Neutrophil (primary cell): Measurements from ENCODE around the gene SLC16A7.

Experiments used
- H3K27ac ChIP-seq: fragments of 200-600 bp; sonication (generic); 2 replicates; pipeline ENCODE4 v1.5.1; 2016; ENCODE audit warnings: mild to moderate bottlenecking, moderate library complexity
- H3K27me3 ChIP-seq: fragments of 200-600 bp; sonication (generic); 2 replicates; pipeline ENCODE4 v1.6.0; 2016; ENCODE audit warnings: mild to moderate bottlenecking
- H3K36me3 ChIP-seq: fragments of 200-600 bp; sonication (generic); 2 replicates; pipeline ENCODE4 v1.5.1; 2017
- H3K4me1 ChIP-seq, 2 experiments: fragments of 200-600 bp in 1 of 2; sonication (generic) in 1 of 2; 1 replicate in 1 of 2; 2 replicates in 1 of 2; pipeline versions ENCODE4 v1.5.1 to v1.6.1; 2013 to 2016; ENCODE audit warnings: low read depth in 1 of 2, low read length in 1 of 2, mild to moderate bottlenecking in 1 of 2, moderate library complexity in 1 of 2; ENCODE audit not compliant: control insufficient read depth in 1 of 2, insufficient read depth in 1 of 2
- H3K4me3 ChIP-seq, 2 experiments: fragments of 200-600 bp in 1 of 2; sonication (generic) in 1 of 2; 1 replicate in 1 of 2; 2 replicates in 1 of 2; pipeline ENCODE4 v1.5.1; 2013 to 2016; ENCODE audit warnings: low read depth in 1 of 2, low read length in 1 of 2, mild to moderate bottlenecking in 1 of 2, moderate library complexity in 1 of 2
- H3K9me3 ChIP-seq: fragments of 200-600 bp; sonication (generic); 2 replicates; pipeline ENCODE4 v1.5.1; 2016
- TF ChIP-seq, protein P1 (sequence below): fragments of 200-600 bp; sonication (generic); IDR thresholded peaks from 2 replicates; pipeline ENCODE4 v1.5.1; 2016; ENCODE audit warnings: antibody characterized with exemption

The SLC16A7 gene

DNA sequence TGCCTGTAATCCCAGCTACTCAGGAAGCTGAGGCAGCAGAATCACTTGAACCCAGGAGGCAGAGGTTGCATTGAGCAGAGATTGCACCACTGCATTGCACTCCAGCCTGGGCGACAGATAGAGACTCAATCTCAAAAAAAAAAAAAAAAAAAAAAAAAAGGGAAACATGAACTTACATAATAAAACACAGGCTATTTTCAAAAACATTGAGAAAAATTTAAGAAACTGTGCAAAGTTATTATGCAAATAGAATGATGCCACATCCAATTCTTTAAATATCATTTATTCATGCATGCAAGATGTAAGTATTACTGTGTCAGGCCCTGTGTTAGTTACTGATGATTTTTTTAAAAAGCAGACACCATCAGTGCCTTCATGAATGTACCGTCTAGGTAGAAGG is 20.0 kb upstream of the SLC16A7 start:
- Histone ChIP-seq H3K27me3 (no peaks in the 10 kb centered on the region), H3K4me1 (peaks cover 5 to 35% of the 10 kb centered on the region in 2 experiments), H3K9me3 (no peaks in the 10 kb centered on the region), H3K4me3 (no peak overlapping the region), H3K36me3 (no peaks in the 10 kb centered on the region), H3K27ac (no peak overlapping the region)
- TF ChIP-seq, protein P1, sequence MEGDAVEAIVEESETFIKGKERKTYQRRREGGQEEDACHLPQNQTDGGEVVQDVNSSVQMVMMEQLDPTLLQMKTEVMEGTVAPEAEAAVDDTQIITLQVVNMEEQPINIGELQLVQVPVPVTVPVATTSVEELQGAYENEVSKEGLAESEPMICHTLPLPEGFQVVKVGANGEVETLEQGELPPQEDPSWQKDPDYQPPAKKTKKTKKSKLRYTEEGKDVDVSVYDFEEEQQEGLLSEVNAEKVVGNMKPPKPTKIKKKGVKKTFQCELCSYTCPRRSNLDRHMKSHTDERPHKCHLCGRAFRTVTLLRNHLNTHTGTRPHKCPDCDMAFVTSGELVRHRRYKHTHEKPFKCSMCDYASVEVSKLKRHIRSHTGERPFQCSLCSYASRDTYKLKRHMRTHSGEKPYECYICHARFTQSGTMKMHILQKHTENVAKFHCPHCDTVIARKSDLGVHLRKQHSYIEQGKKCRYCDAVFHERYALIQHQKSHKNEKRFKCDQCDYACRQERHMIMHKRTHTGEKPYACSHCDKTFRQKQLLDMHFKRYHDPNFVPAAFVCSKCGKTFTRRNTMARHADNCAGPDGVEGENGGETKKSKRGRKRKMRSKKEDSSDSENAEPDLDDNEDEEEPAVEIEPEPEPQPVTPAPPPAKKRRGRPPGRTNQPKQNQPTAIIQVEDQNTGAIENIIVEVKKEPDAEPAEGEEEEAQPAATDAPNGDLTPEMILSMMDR: no peak

DNA sequence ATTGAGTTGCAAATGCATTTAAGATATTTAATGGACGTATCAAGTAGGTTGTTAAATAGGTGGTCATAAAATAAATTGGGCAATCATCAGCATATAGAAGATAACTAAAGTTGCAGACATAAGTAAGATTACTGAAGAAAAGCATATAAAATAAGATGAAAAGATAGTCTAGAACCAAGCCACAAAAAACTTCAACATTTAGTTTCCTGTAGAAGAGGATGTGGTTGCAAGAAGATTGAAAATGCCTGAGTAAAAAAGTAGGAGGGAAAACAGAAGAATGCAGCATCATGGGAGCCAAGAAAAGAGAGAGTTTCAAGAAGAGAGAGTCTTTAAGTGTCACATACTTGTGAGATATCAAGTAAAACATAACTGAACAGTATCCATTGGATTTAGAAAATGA is 17.6 kb upstream of the SLC16A7 start:
- Histone ChIP-seq H3K4me3 (no peak overlapping the region), H3K27ac (no peak overlapping the region), H3K36me3 (no peaks in the 10 kb centered on the region), H3K27me3 (no peaks in the 10 kb centered on the region), H3K9me3 (no peaks in the 10 kb centered on the region), H3K4me1 (peaks cover 5 to 35% of the 10 kb centered on the region in 2 experiments)
- TF ChIP-seq, protein P1: no peak

DNA sequence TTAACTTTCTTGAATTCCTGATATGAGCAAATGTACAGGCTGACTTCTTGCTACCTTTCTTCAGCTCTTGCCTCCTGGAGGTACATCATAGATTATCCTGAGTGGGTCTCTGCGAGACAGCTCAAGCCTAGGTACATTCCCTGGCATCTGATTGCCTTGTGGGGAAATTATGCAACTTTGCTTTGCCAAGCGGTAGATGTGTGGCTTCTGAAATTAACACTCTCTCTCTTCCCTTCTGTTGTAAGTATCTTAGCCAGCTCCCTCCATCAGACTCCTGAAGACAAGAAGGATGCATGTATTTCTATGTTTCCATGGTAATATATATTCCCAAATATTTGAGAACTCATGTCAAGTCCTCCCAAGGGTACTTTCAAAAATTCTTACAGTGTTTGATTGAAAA is 16.2 kb upstream of the SLC16A7 start:
- Histone ChIP-seq H3K9me3 (no peaks in the 10 kb centered on the region), H3K4me1 (peaks cover 5 to 35% of the 10 kb centered on the region in 2 experiments), H3K36me3 (no peaks in the 10 kb centered on the region), H3K27me3 (no peaks in the 10 kb centered on the region), H3K27ac (no peak overlapping the region), H3K4me3 (no peak overlapping the region)
- TF ChIP-seq, protein P1: no peak

DNA sequence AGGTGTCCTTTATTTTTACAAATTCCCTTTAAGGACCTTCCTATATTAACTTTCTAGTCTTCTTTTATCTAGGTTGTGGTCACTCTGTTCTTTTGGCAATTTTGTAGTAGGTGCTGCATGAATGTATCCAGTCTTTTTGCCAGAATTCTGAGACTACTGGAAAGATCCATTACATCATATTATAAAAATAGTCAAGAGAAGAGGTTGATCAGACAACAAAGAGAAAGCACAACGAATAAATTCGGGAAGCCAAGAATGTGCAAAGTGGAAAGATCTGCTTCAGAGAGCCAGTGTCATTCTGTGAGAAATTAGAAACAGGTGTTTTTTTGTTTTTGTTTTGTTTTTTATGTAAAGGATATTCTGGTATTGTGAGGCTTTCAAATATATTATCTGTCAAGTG is 15.8 kb upstream of the SLC16A7 start:
- H3K27me3 ChIP-seq: no peaks in the 10 kb centered on the region
- peaks cover 5 to 35% of the 10 kb centered on the region in 2 experiments for H3K4me1 ChIP-seq
- TF ChIP-seq, protein P1: no peak
- no peaks in the 10 kb centered on the region for H3K9me3 ChIP-seq
- H3K36me3 ChIP-seq: no peaks in the 10 kb centered on the region
- no peak overlapping the region for H3K27ac ChIP-seq
- no peak overlapping the region for H3K4me3 ChIP-seq

DNA sequence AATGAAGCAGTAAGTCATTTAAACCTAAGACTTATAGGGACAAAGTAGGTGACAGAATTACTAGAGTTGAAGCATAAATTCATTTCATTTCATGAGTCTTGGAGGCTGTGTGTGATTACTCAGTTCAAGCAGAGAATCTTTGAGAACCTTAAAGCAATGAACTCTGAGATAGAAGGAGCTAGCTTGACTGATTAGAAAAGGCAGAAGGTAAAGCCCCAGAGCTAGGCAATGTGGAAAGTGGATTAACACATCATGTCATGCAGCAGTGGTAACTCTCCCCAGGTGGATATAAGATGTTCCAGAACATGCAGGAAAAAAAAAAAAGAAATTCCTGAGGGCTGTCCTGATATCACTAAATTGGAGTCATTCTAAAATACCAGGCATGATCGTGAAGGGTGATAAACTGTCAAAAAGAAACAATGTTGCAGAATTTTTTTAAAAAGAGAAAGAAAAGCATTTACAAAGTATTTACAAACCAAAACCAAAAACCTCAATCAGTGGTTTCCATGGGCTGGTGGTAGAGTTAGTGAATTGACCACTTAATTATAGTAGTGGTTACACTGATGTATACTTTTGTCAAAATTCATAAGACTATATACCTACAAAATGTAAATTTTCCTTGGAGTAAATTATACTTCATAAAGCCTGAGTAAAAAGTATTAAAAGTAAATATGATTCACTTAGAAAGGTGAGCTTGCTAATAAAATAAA is 12.7 kb upstream of the SLC16A7 start:
- H3K4me1 ChIP-seq: peaks cover 5 to 20% of the 10 kb centered on the region in 2 experiments
- no peak overlapping the region for H3K4me3 ChIP-seq
- H3K27ac ChIP-seq: no peak overlapping the region
- no peaks in the 10 kb centered on the region for H3K27me3 ChIP-seq
- H3K36me3 ChIP-seq: no peaks in the 10 kb centered on the region
- TF ChIP-seq, protein P1: no peak
- no peaks in the 10 kb centered on the region for H3K9me3 ChIP-seq
